Activated CD4-positive, alpha-beta T cell treated with anti-CD3 and anti-CD28 coated beads for 4 hours (primary cell): ENCODE measurements around the gene TMEM82.
"Not testable (repeated sequence)": the region's sequence is repeated elsewhere in the genome, so short reads cannot be mapped to it uniquely, and the experiment has no call there.

Experiments
- DNase-seq, 2 donors: peaks; one replicate each; pipeline ENCODE4 v3.0.0-alpha.2; 2020

TMEM82 gene

DNA sequence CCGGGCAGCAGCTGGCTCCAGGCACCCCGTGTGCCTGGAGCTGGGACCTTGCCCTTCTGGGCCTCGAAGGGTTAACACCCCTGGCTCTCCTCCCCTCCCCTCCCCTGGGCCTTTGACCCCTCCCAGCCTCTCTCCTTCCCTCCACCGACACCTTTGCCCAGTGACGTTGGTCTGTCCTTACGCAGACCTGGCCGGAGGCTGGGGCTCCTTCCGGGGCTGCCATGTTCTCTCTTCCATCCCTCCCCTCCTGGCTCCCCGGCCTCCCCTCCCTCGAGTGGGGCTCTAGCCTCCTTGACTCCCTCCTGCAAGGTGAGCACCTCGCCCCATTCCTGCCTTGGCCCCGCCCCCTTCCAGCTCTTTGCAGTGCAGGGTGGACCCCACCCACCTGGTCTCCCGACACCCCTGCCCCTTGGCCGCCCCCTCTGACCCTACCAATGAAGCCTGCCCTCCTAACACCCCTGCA lies at the start of gene TMEM82:
TSS of gene TMEM82 (plus strand) at position 161 of the 463 bp plus-strand sequence. CDS start at position 222, 61 bp downstream.
- no peak for DNase-seq

DNA sequence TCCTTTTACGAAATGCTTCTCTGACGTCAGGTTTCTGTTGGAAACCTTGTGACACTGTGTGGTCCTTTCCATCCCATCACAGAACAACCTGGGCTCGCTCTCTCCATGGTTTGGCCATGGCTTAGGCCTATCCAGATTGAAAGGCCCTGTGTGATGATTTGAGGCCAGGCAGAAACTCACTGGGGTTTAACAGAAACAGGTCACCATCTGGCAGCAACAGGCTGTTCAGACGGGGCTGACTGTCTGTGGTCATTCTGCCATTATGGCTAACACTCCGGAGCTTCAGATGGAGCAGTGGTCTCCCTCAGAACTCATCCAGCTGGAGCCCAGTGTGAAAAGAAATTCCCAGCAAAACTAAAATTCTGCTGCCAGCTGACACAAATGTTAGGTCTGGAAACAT lies 48.9 kb upstream of the TMEM82 start:
- no peak for DNase-seq

DNA sequence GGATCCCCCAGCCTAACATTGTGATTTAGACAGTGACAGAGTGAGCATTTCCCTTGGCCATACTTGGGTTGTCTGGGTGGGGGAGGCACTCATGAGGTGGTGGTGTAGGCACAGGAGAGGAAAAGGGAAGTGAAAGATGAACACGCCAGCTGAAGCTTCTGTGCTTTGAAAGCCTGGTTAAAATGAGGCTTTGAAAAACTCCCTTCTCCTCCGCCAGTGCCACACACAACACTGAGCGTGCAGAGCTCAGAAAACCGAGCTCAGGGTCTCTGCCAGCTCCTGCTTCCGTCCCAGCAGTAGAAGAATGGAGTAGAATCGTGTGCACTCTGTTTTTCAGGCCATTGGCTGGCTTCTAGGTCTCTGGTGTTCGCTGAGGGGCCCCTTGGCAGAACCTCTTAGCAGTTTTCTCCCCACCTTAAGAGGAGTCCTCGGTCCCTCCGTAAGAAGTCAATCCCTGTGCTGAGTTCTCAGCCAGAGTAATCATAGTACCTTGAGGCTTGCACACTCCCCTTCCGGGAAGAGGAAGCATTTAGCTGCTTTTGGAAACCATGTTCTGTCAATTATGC lies 45.3 kb upstream of the TMEM82 start:
- peak; percentile 15 to 29 for DNase-seq

DNA sequence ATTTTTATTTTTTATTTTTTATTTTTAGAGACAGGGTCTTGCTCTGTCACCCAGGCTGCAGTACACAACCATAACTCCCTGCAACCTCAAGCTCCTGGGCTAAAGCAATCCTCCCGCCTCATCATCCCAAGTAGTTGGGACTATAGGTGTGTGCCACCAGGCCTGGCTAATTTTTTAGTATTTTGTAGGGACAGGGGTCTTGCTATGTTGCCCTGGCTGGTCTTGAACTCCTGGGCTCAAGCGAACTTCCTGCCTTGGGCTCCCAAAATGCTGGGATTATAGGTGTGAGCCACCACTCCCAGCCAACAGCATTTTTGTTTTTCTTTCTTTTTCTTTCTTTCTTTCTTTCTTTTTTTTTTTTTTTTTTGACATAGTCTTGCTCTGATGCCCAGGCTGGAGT lies 44.1 kb upstream of the TMEM82 start:
- no peak for DNase-seq

DNA sequence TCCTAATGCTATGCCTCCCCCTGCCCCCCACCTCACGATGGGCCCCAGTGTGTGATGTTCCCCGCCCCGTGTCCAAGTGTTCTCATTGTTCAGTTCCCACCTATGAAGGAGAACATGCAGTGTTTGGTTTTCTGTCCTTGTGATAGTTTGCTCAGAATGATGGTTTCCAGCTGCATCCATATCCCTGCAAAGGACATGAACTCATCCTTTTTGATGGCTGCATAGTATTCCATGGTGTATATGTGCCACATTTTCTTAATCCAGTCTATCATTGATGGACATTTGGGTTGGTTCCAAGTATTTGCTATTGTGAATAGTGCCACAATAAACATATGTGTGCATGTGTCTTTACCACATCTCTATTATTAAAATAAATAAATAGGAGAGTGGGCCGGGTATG lies 43.0 kb upstream of the TMEM82 start:
- not testable (repeated sequence) for DNase-seq

DNA sequence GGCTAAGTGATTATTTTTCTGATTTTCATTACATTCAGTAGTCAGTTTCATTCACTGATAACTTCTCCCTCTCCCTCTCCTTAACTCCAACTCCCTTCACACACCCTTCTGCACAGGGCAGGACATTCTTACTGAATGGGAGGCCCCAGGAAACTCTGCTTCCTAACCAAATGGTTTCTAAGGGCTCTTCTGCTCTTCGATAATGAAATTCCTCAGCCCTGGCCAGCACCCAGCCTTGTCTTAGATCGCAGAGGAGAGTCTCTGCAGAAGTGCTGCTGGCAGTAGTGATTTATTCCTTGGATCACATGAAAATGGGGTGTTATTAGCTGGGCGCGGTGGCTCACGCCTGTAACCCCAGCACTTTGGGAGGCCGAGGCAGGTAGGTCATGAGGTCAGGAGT lies 41.8 kb upstream of the TMEM82 start:
- DNase-seq = no peak

DNA sequence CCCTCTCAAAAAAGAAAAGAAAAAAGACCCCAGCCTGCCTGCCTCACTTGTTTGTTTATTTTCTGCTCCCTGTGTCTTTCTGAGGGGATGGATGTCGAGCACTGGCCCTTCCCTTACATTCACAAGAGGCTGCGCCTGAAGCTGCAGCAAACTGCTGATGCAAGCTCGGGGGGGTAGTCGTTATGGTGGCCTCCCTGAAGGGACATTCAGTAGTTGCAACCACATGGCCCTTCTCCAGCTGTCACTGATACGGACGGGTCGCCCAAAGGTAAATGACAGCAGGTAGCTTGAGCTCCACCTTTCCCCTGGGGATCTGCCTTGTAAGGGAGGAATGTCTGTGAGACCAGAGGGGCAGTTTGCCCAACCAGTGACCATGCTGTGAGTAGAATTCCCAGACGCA lies 40.5 kb upstream of the TMEM82 start:
- DNase-seq = no peak

DNA sequence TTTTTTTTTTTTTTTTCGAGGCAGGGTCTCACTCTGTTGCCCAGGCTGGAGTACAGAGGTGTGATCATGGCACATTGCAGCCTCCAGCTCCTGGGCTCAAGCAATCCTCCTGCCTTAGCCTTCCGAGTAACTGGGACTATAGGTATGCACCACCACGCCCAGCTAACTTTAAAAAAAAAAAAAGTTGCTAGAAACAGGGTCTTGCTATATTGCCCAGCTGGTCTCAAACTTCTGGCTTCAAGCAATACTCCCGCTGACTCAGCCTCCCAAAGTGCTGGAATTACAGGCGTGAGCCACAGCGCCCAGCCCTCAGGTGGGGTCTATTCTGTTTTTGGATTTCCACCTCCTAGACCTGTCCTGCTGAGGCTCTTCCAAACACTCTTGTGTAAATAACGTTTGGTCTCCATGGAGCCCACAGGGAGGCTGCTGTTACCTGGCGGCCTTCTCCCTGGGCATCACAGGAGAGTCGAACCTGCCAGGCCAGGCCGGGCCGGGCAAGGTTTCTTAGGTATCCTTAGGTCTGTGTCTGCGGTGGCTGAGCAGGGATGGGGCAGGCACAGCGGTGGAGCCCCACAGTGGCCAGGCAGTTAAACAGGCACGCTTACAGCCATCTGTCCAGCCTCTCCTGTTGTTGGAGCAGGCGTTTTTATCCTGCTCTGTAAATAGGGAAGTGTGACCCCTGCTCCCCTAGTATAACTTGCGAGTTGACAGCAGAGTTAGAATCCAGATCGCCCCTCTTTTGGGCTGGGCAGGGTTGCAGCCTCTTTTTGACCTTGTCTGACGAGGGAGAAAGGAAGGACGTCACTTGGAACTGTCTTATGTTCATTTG lies 39.4 kb upstream of the TMEM82 start:
- no peak for DNase-seq

DNA sequence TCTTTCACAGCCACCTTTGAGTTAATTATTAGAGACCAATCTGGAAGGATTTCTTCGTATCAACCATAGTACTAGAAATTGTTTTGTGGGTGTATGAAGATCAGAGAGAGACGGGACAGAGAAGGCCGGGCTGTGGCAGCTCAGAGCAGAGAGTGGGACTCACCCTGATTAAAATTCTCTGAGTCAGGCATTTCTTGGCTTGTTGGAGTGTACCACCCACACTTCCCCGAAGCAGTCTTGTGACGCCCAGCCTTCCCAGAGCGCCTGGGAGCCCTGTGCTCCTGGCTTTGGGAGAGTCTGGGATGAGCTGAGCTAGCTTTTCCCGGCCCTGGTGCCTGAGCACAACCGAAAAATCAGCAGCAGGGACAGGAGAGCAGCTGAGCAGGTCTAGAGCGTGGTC lies 38.7 kb upstream of the TMEM82 start:
- DNase-seq = no peak

DNA sequence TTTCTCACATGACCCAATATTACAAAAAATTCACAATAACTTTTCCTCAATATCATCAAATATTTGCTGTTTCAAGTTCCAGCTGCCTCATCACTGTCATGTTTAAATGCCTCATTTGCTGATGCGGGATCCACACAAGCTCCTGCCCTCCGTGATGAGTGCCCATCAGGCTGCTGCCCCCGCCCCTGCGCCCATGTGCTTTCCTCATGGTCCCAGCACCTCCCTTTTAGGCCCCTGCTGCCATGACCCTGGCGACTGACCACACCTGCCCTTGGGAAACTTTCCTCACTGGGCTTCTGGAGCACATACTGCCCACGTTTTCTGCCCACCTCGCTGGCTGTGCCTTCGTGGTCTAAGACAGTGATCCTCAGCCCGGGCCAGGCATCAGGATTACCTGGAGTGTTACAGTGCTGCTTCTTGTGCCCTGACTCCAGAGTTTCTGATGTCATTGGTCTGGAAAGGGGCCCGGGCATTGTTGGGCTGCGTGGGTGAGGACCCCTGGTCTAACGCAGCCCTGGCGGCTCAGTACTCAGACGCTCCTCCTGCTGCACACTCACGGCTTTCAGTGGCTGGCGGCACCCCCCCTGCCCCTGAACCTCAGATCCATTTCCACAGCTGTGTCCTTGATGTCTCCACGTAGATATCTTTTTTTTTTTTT lies 37.6 kb upstream of the TMEM82 start:
- no peak for DNase-seq

DNA sequence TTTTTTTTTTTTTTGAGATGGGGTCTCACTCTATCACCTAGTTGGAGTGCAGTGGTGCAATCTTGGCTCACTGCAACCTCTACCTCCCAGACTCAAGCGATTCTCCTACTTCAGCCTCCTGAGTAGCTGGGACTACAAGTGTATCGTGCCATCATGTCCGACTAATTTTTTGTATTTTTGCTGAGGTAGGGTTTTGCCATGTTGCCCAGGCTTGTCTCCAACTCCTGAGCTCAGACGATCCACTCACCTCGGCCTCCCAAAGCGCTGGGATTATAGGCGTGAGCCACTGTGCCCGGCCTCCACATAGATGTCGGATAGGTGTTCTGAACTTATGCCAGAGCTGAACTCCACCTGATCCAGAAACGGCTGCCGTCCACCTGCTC lies 37.1 kb upstream of the TMEM82 start:
- DNase-seq = no peak

DNA sequence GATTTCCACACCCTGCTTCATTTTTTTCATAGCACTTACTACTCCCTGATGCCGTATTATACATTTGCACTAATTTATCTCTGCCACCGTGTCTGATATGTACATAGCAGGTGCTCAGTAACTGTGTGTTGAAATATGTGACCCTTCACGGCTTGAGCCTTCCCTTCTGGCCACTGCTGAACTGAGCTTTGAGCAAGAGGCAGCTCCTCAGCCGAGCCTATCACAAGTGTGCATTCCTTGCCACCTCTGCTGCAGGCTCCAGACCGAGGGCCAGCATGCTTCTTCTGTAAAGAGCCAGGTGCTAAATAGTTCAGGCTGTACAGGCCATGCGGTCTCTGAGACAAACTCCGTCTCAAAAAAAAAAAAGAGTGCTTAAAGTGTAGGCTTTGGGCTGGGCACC lies 35.5 kb upstream of the TMEM82 start:
- DNase-seq = no peak

DNA sequence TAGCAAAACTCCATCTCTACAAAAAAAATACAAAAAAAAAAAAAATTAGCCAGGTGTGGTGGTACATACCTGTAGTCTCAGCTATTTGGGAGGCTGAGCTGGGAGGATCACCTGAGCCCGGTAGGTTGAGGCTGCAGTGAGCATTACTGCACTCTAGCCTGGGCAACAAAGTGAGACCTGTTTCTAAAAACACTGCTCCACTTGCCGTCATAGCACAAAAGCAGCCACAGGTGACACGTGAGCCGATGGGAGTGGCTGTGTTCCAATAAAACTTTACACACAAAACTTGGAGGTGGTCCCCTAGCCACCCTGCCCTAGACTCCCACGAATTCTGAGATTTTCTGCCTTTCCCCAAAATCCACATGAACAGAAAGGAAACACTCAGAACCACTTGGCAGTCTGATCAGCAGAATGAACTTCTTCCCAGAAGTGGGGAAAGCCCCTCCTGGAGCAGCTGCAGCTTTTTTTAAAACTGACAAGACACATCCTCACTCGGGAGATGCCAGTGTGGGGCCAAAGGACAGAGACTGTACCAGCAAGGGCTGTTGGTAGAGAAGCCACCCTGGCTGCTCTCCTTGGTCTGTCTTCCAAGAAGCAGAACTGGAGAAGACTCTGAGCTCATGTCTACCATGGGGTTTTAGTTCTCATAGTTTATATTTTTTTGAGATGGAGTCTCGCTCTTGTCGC lies 34.9 kb upstream of the TMEM82 start:
- no peak for DNase-seq

DNA sequence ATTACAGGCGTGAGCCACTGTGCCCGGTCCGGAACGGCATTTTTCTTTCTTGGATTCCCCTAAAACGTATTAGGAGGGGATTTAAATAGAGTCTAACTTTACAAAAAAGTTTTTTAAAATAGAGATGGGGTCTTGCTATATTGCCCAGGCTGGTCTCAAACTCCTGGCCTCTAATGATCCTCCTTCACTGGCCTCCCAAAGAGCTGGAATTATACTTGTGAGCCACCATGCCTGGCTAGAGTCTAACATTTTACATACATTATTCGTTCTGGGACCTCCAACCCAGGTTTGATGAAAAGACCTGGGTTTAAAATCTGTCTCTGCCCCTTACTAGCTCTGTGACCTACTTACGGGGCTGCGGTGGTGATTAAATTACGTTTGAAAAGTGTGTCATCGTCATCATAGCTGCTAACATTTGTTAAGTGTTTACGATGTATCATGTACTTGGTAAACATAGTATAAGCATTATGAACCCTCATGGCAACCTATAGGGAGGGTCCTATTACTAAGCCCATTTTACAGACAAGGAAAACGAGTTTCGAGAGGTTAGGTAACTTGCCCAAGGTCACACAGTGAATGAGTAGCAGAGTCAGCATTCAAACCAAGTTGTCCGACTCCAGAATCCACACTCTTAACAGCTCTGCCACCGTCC lies 33.7 kb upstream of the TMEM82 start:
- no peak for DNase-seq

DNA sequence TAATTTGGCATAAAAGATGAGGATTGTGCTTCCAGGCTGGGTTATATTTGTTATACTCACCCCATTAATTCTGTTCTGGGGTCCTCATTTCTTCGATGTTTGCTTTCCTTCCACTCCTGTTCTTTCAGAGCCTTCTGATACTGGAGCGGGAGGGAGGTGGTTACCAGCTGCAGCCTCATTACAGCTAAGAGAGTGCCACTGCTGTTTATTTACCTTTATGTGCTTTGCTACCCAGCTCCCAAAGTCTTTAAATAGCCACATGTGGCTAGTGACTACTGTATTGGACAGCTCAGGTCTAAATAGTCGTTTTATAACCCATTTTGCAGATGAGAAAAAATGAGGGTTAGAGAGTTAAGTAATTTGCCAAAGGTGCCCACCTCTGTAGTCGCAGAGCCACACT lies 33.1 kb upstream of the TMEM82 start:
- no peak for DNase-seq

DNA sequence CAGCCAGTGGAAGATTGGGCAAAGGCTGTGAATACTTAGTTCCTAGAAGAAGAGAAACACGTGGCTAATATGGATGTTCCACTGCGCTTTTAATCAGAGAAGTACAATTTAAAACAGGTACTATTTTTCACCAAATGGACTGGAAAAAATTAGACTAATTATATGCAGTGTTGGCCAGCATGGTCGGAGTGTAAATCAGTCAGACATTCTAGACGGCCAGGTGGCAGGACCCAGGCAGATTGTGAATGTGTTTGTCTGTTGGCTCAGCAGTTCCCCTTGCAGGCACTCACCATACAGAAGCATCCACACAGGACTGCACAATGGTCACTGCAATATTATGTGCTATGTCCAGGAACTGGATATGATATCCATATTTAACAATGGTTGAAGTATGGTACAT lies 30.1 kb upstream of the TMEM82 start:
- no peak for DNase-seq

DNA sequence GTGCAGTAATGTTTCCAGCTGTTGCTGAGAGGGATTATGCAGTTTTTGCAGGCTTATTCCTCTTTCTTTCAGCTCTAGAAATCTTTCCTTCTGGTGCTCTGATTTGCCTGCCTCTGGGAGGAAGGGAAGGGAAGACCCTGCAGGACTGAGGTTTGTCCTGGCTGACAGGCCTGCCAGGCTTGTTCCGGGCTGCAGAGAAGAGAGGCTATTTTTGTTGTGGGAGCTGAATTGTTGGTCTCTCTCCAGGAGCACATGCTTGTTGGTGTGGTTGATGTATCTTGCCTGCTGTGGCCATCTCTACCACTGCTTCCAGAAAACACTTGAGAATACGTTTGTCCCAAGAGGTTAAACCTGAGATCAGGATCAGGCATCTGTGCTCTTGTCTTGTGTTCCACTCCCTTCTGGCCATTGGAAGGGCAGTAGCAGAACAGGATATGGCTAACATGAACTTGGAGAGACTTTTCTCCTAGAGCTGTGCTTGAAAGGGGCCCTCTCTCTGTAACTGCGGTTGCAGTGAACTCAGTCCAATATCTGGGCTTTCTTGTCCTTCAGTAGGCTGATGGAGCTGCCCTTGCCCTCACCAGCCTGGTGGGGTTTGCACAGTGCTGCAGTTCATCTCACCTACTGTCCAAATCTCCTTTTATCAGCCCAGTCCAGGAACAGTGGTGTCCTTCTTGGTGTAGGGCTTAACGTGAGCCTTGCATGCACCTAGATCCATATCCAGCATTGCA lies 27.7 kb upstream of the TMEM82 start:
- DNase-seq = no peak

DNA sequence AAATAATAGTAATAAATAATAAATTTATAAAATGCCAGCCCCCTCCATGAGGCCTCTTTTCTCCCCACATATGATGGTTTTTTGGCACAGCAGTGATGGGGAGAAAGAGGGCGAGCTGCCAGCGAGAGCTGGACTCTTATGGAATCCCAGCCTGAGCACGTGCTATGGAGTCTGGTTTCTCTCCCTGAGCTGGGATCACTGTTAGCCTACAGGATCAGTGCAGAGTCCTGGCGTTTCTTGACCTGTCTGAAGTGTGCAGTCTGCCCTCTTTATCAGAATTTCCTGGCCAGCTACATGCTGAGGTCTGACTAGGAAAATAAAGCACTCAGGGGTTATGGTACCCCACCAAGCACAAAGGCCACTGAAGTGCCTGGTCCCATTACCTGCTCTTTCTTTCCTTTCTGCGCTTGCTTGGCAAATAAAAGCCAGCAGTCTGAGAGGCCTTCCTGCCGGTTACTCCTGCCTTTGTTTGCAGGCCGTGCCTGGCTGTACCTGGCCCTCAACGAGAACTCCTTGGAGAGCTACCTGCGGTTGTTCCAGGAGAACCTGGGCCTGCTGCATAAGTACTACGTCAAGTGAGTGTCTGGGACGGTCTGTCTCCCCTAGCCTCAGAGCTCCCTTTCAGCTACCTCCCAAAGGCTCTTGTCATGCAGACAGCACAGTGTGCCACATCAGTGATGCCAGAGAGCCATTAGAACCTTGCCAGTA lies 24.7 kb upstream of the TMEM82 start:
- no peak for DNase-seq

DNA sequence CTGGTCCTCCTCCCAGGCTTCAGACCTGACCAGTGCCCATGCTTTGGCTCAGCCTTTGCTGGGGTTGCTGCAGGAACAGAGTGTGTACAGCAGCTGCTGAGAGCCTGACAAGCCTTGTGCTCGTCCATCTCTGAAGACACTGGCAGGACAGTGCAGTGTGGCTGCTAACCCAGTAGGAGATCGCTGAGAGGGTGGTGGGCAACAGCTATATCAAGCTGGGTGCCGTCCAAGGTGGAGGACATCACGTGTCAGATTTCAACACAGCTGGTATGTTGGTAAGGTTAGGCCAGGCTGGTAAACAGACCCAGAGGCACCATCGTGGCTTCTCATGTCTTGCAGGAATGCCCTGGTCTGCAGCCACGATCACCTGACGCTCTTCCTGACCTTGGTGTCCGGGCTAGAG lies 24.1 kb upstream of the TMEM82 start:
- no peak for DNase-seq

DNA sequence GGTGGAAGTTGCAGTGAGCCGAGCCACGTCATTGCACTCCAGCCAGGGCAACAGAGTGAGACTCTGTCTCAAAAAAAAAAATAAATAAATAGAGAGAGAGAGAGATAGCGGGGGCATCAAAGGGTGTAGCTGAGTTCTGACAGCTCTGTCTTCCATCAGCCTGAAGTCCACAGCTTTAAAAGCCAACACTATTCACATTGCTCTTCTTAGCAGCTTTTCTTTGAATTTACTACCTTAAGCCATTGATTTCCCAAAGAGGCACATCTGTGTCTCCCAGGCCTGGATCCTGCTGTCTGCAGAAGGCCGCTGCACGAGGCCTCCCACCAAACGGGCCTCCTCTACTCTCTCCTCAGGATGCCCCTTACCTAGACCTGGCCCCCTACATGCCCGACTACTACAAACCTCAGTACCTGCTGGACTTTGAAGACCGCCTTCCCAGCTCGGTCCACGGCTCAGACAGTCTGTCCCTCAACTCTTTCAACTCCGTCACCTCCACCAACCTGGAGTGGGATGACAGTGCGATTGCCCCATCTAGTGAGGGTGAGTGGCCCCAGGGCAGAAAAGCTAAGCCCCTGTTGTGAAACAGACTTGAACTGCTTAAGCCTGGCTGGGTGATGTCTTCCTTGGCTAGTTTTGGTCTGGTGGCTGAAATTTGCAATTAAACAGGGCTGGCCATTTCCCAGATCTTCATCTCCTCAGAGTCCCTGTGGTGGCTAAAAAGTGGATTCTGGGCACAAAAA lies 22.7 kb upstream of the TMEM82 start:
- no peak for DNase-seq

DNA sequence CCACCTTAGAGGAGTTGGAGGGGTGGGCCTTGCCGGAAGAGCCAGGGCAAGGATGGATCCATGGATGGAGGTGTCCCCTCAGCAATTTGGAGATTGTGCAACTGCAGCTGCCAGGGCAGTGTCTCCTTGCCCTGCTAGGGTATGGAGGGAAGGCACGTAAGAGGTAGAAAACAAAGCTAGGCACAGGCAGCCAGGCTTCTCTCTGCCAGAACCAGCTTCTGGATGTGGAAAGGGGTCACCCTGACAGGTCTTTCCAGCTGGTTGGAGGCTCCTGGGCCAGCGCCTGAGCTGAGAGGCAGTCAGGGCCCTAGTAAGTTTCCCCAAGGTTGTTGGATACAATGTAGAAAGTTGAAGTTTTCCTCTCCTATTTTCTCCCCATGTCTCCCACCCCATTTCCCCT lies 21.4 kb upstream of the TMEM82 start:
- DNase-seq = no peak
